Measurements from ENCODE around the gene COL3A1.

The COL3A1 gene

DNA sequence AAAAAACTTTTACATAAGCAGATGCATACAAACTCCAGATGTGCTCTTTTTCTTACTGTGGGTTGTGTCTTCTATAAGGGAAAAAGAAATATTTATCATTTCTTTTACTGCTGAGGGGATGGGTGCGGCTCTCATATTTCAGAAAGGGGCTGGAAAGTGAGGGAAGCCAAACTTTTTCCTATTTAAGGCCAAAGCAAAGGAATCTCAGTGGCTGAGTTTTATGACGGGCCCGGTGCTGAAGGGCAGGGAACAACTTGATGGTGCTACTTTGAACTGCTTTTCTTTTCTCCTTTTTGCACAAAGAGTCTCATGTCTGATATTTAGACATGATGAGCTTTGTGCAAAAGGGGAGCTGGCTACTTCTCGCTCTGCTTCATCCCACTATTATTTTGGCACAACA is at the start of gene COL3A1:
Gene COL3A1, plus strand, starts transcription at position 210 of the 400 bp plus-strand sequence. Its CDS starts 117 bp downstream, at position 327.
- no peak for DNase-seq

DNA sequence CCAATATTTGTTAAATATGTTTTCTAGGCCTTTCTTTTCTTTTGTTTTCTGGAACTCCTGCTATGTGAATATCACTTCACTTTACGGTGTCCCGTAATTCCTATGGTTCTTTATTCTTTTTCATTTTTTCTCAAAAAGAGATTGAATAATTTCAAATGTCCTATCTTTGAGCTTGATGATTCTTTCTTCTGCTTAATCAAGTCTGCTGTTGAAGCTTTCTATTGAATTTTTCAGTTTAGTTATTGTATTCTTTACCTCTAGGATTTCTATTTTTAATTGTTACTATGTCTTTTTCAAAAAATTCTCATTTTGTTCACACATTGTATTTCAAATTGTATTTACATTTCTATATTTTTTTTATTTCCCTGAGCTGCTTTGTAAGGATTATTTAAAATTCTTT is 45.5 kb upstream of the COL3A1 start:
- DNase-seq: no peak

DNA sequence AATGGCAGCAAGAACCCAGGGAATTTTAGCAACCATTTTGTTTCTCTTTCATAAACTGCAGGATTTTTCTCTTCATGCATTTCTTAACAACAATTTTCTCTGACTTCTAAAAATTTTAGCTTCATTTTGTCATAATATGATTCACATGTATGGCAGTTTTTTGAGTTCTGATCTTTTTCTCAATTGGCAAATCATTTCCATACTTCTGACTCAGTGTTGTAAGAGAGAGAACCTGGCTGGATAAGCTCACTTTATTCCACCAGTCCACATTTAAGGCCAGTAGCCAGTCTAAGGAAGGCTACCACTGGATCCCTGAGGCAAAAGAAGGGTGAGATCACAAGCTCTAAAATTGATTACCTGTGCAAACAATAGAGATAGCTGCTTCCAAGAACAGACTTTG is 42.8 kb upstream of the COL3A1 start:
- no peak for DNase-seq

DNA sequence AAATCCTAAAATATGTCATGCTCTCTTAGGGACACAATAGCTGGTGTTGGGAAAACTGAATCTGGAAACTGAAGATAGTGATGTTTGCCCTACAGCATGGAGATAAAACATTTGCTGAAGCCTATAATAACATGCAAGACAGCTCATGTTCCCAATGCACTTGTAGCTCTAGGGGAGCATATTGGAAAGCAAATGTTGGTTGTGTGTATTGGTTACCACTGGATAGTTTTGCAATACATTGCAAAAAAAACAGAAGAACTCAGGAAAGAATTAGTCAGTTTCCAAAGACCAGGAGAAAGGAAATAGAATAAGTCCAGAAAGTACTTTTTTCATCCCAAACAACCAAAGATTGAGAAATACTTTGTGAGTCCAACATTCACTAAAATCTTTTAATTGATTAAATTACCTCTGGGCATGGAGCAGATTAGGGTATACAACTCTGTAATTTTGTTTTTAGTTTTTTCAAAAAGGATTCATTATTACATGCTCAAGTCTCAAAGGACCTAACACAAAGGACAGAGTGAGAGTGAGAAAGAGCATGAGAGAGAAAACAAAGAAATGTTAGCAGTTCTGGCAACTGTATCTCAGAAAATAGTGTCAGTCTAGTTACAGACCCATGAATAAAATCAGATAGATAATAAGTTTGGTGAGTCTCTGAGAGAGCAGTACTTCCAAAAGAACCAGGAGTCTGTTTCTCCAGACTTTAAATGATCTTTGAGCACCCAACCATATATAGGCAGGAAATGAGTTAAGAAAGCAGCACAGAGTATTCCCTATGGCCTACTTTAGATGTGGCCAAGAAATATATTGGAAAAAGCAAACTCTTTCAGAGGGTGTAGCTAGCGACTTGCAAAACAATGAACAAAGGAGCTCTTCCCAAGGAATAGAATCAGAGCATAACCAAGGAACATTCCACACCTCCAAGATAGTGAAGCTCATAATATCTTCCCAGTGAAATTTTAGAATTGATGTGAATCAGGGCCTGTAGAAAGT is 36.6 kb upstream of the COL3A1 start:
- no peak for DNase-seq

DNA sequence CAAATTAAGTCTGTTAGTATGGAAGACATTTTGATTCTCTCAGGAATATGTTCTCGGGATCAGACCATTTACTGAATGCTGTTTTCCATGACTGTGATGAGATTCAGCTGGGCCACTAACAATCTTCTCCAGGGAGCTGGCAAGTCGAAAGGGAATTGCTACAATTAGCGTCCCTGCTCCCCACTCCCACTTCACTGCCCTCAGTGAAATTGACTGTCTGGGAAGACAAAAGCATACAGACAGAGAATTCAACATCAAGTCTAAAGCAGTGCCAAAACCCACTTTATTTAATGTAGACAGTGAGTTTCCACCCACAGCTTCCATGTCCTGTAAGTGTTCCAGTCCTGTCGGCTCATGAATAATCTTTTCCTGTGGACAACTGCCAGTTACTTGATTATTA is 34.0 kb upstream of the COL3A1 start:
- no peak for DNase-seq

DNA sequence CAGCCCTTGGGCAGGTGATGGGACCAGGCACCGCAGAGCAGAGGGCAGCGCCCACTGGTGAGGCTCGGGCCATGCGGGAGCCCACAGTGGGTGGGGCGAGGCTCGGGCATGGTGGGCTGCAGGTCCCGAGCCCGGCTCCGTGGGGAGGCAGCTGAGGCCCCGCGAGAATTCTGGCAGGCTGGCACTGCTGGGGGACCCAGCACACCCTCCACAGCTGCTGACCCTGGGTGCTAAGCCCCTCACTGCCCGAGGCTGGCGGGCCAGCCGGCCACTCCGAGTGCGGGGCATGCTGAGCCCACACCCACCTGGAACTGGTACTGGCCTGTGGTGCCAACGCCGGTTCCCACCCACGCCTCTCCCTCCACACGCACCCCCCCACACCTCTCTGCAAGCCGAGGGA is 29.7 kb upstream of the COL3A1 start:
- DNase-seq: no peak

DNA sequence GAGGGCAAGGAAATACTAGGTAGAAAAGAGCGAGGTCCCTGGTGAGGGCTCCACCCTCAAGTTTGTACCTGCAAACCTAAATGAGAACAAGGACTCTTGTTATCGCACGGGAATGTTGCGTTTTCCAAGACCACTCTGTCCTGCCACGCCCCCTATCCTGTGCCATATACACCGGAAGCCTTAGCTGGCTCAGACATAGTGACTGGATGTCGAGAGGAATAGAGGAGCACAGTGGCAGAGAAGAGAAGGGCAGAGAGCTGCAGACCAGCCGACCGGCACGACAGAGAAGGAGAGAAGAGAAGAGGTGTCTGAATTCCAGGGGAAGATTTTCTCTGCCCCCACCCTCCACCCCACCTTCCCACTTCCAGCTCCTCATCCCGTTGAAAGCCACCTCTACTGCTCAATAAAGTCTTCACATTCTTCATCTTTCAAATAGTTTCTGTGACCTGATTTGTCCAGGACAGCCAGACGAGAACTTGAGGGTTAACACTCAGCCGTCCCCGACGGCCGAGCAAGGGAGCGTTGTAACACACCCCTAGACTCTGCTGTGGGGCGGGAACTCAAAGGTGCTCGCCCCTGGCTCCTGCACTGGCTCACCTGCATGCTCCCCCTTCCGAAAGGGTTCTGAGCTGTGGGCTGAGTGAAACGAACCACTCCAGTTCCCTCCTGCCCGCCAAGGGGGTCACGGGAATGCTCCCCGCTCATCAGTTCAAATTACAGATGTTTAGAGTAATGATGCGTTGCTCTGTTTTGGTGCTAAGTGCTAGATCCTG is 24.9 kb upstream of the COL3A1 start:
- DNase-seq: no peak

DNA sequence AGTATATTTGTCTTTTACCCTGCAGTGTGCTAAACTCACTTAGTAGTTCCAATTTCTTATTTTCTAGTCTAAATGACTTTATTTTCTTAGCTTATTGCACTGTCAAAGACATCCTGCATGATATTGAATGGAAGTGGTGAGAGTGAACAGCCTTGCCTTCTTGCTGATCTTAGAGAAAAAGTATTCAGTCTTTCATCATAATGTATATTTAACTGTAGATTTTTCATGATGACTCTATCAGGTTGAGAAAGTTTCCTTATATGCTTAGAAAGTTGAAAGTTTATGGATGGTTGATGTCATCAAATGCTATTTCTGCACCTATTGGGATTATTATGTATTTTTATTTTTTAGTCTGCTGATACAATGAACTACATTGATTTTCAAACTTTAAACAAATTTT is 21.3 kb upstream of the COL3A1 start:
- no peak for DNase-seq

DNA sequence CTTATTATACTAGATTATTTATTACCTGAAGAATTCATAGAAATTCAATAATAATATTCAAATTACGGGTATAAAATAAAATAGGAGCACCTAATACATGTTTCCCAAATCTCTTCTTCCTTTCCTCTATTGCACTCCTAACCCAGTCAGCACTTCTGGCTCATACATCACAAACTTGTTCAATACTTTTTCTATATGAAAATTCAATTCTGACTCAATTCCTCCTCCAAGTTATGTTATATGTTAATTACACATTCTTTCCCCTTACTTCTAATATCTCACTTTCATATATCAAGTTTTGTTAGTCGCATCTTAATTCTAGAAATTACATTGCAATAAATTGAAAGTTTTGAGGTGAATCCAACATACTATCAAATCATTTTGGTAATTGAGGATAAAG is 17.9 kb upstream of the COL3A1 start:
- DNase-seq: no peak

DNA sequence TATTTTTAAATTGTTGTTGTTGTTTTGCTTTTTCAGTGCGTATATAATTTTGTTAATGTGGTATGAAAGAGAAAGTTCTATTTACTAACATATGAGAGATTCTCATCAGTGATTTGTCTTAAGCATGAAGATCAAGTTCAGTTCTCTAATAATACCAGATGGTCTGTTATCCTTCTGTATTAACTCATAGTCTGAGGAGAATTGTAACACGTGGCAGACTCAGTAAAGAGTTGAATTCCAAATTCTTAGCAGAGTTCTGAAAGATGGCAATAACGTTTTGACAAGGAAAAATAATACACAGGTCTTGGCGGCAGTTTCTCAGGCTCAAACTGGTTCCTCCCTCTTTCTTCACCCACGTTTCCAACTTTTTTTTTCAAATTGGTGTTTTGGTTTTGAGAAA is 17.2 kb upstream of the COL3A1 start:
- no peak for DNase-seq

DNA sequence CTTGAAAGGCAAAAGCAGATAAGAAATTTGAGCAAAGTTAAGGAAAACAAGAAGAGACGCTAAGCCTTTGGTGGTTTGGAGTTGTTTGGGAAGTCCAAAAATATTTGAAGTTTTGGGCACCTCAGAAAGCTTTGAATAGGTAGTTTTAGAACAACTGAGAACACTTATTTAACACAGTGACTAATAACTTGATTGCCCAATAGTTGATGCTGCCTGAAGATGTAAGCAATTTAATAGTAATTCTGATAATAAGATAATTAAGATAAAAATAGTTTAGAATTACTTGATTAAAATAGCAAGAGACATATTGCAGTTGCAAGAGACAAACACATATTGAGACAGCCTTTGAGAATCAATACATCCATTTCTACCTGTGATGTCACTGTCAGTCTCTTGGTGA is 16.5 kb upstream of the COL3A1 start:
- DNase-seq: no peak

DNA sequence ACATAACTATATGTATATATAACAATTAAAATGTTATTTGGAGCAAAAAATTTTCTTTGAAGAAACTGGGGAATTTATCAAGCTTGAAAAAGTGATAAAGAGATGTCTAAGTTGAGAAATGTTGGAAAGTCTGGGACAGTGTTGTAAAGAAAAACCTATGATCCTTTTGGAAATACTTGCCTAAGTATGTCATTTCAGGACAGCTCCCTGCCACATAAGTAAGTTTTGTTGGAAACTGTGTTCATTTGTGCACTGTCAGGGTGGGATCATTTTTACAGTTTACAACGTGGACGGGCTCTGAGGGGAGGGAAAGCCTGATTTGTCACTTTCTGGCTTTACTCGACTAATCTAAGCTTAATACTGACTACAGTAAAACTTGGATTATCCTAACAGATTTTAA is 10.4 kb upstream of the COL3A1 start:
- DNase-seq: no peak

DNA sequence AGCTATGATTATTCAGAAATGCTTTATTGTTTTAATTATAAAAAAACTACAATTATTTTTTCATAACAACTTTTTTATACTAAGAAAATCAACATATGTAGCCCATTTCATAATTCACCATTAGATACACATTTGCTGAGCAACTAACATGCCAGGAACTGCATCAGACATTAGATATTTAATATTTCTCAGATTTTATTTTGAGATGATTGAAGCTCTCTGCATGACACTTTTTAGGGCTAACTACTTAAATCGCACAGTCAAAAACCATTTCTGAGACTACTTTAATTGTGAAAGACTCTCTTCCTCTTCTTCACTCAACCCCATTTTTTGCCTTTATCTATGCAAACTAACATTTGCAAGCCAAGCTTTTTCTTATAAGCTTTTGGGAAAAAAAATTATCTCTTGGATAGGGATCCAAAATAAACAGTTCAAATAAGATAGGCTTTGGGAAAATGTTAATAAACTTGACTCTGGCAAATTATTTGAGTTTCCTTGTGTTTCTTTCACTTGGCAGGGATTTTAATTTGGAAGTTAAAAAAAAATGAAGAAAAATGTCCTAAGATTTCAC is 9.1 kb upstream of the COL3A1 start:
- no peak for DNase-seq

DNA sequence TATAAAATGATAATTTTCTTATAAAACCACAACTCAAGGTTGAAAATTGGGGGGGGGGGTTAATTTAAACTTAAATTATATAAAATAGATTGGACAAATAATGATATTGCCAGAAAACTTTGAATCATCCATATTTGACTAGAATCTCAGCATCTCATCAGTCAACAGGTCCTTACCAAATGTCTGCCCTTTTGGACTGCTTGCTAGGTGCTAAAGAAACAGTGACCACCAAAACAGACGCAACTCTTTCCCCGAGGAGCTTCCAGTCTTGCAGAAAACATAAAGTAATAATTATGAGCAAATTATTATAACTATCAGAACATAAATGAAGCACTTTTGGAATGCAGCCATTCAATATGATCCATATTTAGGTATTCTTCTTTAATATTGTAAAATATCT is 8.6 kb upstream of the COL3A1 start:
- DNase-seq: no peak

DNA sequence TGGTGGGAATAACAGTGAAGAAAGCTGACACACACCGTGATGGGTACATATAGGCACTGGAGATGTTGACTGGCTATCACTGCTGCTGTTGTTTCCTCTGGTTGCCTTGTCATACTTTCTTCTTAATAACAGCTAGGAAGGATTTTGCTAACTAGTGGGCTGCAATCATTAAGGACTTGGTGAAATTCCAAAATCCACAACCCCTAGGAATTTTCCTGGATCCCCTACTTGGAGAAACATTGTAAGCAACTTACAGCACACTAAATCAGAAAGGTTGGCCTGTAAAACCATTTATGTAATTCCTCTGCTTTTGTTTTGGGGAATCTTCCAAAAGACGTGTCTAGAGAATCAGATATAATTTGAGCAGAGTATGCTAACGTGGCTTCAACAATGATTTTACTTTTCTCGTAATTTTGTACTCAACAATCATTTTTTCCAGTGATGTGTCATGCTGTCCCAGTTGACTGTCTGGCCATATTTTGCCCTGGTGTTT is 8.0 kb upstream of the COL3A1 start:
- no peak for DNase-seq

DNA sequence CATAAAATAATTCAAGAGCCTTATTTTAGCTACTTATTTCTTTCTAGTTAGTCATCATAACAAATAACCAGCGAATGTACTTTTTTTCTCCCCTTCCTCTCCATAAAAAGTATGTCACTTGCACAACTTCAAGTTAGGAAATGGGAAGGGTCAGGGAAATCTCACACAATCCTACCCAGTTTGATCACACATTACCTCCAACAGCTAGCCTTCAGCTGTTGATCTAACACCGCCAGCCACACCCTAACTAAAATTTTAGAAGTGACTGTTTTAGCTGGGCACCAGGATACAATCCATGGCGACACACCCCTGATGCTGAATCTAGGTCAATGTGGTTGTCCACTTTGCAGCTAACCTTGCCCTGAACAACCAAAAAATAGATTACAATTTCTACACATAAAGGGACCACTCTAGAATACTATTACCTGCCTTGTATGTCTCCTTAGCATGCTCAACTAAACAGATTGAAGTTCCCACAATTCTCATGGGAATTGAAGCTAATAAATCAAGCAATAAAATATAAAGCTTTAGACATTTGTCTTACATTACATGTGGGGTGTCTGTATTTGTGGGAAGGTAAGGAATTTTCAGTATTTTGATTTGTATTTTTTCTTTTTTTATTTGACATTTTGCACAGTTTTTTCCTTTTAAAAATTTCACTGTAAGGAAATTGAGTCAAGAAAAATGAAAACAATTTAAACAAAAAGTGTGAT is 7.3 kb upstream of the COL3A1 start:
- no peak for DNase-seq

DNA sequence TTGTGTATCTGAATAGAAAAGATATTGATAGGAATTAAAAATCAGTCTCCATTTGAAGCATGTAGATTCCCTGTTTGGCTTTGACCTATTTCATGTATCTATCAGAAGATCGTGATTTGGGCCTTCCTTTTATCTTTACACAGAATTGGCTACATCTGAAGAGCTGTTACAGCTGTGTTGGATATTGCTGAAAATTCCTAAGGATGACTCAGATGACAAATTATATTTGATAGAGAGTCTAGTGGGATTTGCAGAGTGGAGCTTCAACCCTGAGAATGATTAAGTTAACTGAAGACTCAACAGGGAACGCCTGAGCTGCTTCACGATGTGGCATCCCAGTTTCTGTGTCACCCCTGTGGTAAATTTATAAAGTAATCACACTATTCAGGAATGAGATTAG is 4.9 kb upstream of the COL3A1 start:
- DNase-seq: no peak

DNA sequence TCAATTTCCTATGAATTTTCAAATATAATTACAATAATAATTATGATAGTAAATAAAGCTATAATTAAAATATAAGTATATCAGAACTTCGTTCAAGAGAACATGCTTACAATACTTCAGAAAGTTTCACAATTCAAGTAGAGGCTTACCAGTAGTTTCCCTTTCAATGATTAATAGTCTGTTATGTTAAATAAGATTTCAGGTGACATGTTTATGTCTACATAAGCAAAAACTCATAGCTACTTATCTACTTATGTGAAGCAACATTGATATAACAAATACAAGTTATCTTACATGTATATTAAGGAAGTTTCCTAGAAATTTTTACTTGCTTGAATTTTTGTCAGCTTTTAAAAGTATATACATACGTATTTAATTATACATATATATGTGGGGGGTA is 4.5 kb upstream of the COL3A1 start:
- no peak for DNase-seq

DNA sequence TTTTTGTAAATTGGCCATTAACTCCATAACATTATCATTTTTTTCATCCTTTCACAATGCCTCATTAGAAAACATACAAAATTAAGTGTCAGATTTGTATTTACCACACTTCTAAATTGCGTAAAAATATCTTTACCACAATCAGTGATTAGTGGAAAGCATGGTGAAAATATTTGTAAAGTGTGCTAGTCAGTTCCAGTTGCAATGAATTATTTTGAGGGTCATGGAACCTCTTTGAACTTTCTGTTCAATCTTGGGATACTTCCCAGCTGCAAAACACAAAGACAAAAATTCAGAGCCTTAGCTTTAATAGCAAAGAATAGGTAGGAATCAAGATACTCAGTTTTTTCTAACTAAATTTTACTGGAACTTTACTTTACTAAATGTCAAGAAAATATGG is 4.0 kb upstream of the COL3A1 start:
- no peak for DNase-seq

DNA sequence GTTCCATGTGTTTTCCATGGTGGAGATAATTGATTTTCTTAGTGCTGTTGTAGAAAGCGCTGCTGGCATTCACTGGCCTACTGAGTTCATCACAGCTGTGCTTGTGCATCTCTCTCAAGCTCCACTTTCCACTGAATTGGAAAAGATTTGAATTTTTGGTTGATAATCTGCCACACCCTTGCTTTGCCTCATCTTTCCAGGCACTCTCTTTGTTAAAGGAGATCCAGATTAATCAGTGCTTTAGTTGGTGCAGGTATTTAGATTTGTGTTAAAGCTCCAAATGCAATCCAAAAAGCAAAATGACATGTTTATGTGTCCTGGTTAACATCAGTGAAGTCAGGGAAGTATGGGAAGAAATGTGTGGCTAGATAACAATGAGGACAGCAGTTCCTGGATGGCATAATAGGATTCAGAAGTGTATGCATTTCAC is 2.7 kb upstream of the COL3A1 start:
- no peak for DNase-seq

DNA sequence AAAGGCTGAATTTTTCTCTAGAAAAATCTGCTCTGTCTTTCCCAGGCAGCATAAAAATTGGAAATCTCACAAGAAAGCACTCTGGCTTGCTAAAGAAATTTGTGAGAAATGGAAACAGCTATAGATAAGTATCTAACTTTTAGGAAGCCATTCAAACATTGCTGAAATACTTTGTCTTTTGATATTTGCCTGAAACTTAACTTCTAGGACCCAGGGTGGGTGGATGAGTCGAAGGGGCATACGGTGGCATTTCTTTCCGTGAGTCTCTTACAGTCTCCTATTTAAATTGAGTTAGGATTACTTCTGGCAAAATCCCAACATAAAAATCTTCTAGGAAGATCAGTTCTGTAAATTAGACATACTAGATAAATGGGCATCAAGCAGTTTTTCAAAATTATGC is 532 bp upstream of the COL3A1 start:
- no peak for DNase-seq

DNA sequence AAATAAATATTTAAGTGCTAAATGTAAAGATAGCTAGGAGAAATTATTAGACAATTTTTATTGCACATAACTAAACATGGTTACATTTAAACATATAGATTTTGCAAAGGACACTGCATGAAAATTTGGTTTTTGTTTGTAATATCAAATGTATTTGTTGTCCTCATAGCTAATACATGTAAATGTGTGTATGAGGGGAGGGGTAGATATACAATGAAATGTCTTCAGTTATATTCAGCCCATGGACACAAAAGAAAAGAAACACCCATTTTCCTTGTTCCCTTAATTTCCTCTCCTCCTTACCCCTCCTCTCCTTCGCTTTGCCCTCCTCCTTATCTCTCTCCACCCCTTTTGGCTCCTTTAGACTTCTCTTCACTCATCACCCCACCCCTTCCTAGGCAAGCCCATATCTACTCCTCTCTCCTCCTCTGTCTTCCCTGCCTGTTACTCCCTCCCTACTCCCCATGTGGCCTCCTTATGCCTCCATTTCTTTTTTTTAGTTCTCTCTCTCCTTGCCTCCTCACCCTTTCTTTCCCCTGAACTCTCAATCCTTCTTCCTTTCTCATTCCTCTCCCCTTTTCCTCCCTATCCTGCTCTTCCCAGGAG is 1.4 kb downstream of the COL3A1 start:
- no peak for DNase-seq

Data from NCI-H510A (cell line).